GM10248 (cell line): ENCODE results near the gene PAFAH1B2.

ENCODE experiments used
- CTCF ChIA-PET: fragments of 300-600 bp; sonication (Branson Sonifier 250); formaldehyde crosslinking; extraction: SDS; loops from one replicate; lab custom pipeline; 2021; ENCODE audit warnings: antibody characterized with exemption; lab: Yijun Ruan, JAX
- POLR2A ChIA-PET: fragments of 350-650 bp; sonication (Branson Sonifier 250); formaldehyde crosslinking; extraction: SDS; loops from one replicate; lab custom pipeline; 2020; ENCODE audit warnings: antibody characterized with exemption; lab: Yijun Ruan, JAX
- DNase-seq: peaks from one replicate; pipeline ENCODE4 v3.0.0; 2012; ENCODE audit errors: extremely low spot score
- TF ChIP-seq, protein P1 (sequence below): IDR thresholded peaks from 2 replicates; pipeline ENCODE4 v1.5.1; 2012; ENCODE audit warnings: mild to moderate bottlenecking, low read depth; ENCODE audit errors: extremely low read depth, missing control alignments, control extremely low read depth

The PAFAH1B2 gene

GRCh38 chr11:117195258-117195657 lies 51.2 kb downstream of the PAFAH1B2 start:
- DNase-seq: no peak
- POLR2A ChIA-PET: no interaction called here
- TF ChIP-seq, protein P1, sequence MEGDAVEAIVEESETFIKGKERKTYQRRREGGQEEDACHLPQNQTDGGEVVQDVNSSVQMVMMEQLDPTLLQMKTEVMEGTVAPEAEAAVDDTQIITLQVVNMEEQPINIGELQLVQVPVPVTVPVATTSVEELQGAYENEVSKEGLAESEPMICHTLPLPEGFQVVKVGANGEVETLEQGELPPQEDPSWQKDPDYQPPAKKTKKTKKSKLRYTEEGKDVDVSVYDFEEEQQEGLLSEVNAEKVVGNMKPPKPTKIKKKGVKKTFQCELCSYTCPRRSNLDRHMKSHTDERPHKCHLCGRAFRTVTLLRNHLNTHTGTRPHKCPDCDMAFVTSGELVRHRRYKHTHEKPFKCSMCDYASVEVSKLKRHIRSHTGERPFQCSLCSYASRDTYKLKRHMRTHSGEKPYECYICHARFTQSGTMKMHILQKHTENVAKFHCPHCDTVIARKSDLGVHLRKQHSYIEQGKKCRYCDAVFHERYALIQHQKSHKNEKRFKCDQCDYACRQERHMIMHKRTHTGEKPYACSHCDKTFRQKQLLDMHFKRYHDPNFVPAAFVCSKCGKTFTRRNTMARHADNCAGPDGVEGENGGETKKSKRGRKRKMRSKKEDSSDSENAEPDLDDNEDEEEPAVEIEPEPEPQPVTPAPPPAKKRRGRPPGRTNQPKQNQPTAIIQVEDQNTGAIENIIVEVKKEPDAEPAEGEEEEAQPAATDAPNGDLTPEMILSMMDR: no peak
- CTCF ChIA-PET: interaction anchor here (0.8 to 1.8 kb wide), 4 partner anchors 9 to 27 kb away, joined by 3 to 9 read pairs (median 4); no protein-coding TSS in a partner anchor

GRCh38 chr11:117195761-117196160 lies 51.7 kb downstream of the PAFAH1B2 start:
- CTCF ChIA-PET: interaction anchor here (0.8 to 2.6 kb wide), 6 partner anchors 9 to 31 kb away, joined by 3 to 9 read pairs (median 4); no protein-coding TSS in a partner anchor
- TF ChIP-seq, protein P1: no peak
- POLR2A ChIA-PET: interaction anchor here (0.5 kb wide), 1 partner anchor 57 kb away, joined by 6 read pairs; no protein-coding TSS in a partner anchor
- DNase-seq: no peak

DNA sequence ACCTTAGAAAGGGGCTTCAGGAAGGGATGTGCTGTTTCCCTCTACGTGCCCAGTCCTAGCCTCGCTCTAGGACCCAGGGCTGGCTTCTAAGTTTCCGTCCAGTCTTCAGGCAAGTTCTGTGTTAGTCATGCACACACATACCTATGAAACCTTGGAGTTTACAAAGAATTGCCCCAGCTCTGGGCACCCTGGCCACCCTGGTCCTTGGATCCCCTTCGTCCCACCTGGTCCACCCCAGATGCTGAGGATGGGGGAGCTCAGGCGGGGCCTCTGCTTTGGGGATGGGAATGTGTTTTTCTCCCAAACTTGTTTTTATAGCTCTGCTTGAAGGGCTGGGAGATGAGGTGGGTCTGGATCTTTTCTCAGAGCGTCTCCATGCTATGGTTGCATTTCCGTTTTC lies 52.9 kb downstream of the PAFAH1B2 start:
- TF ChIP-seq, protein P1: no peak
- no peak for DNase-seq
- POLR2A ChIA-PET: no interaction called here
- CTCF ChIA-PET: interaction anchor here (1.1 to 2.6 kb wide), 3 partner anchors 14 to 29 kb away, joined by 3 to 9 read pairs (median 3); no protein-coding TSS in a partner anchor

- TF ChIP-seq, protein P1: peak; percentile 18
- ChIA-PET CTCF (interaction anchor here (1.1 to 2.6 kb wide), 2 partner anchors 13 to 17 kb away, joined by 3 to 9 read pairs; no protein-coding TSS in a partner anchor), POLR2A (no interaction called here)
Measured at GRCh38 chr11:117197516-117198456, 53.7 kb downstream of the PAFAH1B2 start.

GRCh38 chr11:117198613-117199012 lies 54.5 kb downstream of the PAFAH1B2 start:
- CTCF ChIA-PET: interaction anchor here (1.5 to 2.6 kb wide), 2 partner anchors 17 to 18 kb away, joined by 5 to 9 read pairs; no protein-coding TSS in a partner anchor

More at GRCh38 chr11:117197516-117198456, 53.7 kb downstream of the PAFAH1B2 start:
- DNase-seq: no peak

More at GRCh38 chr11:117198613-117199012, 54.5 kb downstream of the PAFAH1B2 start:
- DNase-seq: no peak
- POLR2A ChIA-PET: no interaction called here
- TF ChIP-seq, protein P1: no peak
